Activated T-helper 1 cell treated with anti-CD3 and anti-CD28 coated beads, Interleukin-2, amount 50 U/mL, for 16 hours (primary cell): Measurements from ENCODE around the gene MAMDC2.
A peak's percentile ranks its signal among the peaks of the same experiment; 100 is the strongest.

ENCODE experiments used
- DNase-seq, 2 donors: peaks; one replicate each; pipeline ENCODE4 v3.0.0-alpha.2; 2020; ENCODE audit warnings: low read depth in 1 of 2, low spot score in 1 of 2

MAMDC2 gene

DNA sequence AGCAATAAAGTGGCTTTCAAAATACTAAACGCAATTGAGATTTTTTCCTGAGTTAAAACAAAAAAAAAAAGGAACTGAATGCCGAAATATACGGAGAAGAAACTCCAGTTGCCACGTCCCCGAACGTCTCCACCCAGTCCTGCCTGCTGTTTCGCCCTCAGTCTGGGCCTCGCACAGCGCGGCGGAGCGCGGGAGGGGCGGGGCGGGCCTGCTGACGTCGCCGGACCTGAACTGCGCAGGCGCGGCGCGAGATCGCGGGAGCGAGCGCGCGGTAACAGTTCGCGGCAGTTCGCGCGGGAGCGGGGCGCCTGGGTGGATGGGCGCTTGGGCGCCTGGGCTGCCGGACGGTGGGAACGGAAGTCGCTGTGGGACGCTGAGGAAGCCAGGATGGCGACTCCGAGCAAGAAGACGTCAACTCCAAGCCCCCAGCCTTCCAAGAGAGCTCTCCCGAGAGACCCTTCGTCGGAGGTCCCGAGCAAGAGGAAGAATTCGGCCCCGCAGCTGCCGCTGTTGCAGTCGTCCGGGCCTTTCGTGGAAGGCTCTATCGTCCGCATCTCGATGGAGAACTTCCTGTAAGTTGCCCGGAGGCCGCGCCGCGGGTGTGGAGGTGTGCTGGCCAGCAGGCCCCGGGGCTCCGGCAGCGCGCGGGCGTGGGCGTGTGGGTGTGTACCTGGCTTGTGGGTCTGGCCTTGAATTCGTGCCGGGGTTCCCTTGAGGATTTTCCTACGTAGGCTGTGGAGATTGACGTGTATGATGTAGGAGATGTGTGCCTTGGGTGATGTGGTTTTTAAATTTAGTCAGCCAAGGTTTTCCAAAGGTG is 215.3 kb downstream of the MAMDC2 start, which contains the start of gene SMC5:
Gene SMC5, plus strand, starts transcription at position 287 of the 820 bp plus-strand sequence. Its CDS starts 101 bp downstream, at position 388.
- DNase-seq = peak; percentile 75 to 83

DNA sequence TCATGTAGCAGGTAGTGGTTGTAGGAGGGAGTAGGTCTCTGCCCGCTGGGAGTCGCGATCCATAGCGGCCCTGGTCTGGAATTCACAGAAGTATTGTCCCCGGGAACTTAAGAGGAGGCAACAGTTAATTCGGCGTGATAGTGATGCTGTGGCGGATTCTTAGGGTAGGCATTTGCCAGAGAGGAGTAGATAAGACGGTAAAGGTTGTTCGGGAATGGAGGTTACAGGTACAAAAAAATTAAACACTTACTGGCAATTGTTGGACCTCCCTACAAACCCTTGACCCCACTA is 215.8 kb downstream of the MAMDC2 start:
- no peak for DNase-seq

DNA sequence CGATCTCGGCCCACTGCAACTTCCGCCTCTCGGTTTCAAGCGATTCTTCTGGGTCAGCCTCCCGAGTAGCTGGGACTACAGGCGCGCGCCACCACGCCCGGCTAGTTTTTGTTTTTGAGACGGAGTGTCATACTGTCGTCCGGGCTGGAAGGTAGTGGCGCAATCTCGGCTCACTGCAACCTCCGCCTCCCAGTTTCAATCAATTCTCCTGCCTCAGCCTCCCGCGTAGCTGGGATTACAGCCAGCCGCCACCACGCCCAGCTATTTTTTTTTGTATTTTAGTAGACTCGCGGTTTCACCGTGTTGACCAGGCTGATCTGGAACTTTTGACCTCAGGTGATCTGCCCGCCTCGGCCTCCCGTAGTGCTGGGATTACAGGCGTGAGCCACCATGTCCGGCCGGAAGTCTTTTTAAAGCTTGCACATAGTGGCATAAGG is 216.4 kb downstream of the MAMDC2 start:
- no peak for DNase-seq

DNA sequence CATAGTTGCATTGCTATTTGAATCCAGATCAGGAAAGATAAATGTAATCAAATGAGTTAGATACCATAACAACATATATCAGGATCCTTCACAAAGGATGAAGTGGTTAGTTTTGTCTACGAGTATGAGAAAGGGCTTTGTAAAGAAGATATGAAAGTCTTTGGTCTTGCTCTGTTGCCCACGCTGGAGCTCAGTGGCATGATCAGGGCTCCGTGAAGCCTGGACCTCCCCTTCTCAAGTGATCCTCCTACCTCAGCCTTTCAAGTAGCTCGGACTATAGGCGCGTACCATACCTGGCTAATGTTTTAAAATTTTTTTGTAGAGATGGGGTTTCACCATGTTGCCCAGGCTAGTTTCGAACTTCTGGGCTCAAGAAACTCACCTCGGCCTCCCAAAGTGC is 217.0 kb downstream of the MAMDC2 start:
- DNase-seq = no peak

DNA sequence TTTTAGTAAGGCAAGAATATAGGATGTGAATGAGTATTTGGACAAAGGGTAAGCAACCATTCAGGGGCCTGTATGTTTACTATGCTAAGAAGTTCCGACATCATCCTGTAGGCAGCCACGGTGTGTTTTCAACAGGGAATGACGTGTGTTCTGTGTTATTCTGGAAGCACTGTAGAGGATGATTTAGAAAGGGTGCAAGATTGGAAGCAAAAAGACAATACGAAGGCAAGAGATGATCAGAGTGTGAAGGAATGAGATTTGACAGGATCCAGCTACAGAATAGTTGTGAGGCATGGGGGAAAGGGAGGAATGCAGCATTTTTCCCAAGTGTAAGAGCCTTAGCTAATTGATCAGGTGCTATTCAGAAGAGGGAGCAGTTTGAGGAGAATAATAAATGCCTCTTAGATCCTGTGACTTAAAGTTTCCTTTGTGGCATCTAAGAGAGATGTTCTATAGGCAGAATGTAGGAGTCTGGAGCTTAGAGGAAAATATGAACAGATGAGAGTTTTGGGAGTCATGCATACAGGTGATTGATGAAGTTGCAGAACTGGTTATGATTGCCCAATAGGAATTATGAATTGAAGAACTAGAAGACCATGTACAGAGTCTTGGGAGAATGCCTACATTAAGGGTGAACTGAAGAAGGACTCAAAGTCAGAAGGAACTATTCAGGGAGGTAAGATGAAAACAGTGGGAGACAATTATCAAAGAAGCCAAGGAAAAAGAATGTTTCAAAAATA is 217.7 kb downstream of the MAMDC2 start:
- DNase-seq = no peak

DNA sequence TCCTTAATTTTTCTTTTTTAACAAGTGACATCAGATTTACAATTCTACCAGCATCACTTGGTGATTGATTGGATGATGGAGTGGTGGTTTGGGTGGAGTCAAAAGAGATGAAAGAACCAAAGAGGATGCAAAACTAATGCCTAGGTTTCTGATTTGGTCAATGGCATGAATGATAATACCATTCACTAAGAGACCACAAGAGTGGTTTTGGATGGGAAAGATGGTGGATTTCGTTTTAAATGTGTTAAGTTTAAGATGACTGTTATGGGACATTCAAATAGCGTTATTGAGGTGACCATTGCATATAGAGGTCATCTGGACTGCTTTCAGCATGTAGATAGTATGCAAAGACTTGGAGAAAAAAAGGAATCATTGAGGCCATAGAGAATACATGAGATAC is 218.7 kb downstream of the MAMDC2 start:
- no peak for DNase-seq

DNA sequence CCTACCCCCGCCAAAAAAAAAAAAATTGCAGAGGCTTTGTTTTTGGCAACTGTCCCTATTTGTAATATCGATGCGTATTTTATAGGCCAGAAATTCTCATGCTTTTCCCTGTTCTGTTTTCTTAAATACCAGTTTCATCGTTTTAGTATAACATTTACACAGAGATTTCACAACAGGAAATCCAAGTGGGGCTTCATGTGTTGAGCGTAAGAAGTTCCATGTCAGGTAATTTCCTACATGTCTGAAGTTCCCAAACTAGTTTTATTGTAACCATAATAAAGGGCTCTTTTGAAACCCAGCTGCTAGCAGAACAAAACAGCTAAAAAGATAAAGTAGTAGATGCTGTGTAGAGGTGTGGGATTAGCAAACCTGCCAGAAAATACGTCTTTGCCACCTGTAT is 219.3 kb downstream of the MAMDC2 start:
- no peak for DNase-seq

DNA sequence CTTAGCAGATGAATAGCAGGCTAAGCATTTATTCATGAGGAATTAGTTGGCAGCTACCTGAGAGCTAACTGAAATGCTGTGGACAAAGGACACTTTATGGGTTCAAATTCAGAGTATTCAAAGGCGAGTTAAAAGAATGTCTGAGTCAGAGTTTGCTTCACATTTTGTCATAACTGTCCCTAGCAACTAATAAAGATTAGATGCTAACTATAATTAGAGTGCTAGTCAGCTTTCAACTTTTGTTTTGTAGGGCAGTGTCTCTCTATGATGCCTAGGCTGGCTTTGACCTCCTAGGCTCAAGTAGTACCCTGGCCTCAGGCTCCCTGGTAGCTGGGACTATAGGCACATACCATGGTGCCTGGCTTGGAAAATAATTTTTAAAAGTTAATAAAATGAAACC is 219.8 kb downstream of the MAMDC2 start:
- DNase-seq = no peak
